ENCODE results near the gene NOL12.

DNA sequence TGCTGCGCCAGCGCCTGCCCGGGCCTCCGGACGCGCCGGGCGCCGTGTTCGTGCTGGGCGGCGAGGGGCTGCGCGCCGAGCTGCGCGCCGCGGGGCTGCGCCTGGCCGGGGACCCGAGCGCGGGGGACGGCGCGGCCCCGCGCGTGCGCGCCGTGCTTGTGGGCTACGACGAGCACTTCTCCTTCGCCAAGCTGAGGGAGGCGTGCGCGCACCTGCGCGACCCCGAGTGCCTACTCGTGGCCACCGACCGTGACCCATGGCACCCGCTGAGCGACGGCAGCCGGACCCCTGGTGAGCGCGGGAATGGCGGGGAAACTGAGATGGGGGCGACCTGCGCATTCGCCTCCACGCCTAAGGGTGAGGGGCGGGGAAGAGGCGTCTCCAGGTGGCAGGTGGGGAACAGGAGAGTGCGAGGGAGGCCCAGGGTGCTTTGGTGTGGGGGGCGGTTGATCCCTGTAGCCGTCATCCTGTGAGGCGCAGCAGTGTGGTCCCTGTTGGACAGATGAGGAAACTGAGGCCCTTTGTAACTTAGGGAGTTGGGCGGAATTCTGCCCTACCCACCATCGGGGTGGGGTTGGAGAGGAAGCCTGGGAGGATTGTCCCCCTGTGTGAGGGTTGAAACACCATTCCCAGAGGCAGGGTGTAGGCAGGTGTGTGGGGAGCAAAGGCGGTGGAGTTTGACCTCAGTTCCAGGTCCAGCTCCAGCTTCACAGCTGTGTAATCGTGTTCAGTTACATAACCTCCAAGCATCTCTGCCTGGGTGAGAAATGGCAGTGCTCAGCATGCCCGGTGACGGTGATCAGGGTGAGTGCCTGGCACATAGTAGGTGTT is 26.9 kb upstream of the NOL12 start:
- TF ChIP-seq TAF1 (IDR thresholded peaks at IDR 0.05; ENCODE audit: borderline replicate concordance, low read depth, low read length) (no peak), POLR2A (IDR thresholded peaks at IDR 0.05; ENCODE audit: low read depth, low read length) (no peak), POLR2AphosphoS5 (IDR thresholded peaks at IDR 0.05; ENCODE audit: low read depth, low read length) (no peak)
